GM10248 (cell line): ENCODE data around the gene PRKCA.

ENCODE experiments used
- CTCF ChIA-PET: fragments of 300-600 bp; sonication (Branson Sonifier 250); formaldehyde crosslinking; extraction: SDS; loops from one replicate; lab custom pipeline; 2021; ENCODE audit warnings: antibody characterized with exemption; lab: Yijun Ruan, JAX
- POLR2A ChIA-PET: fragments of 350-650 bp; sonication (Branson Sonifier 250); formaldehyde crosslinking; extraction: SDS; loops from one replicate; lab custom pipeline; 2020; ENCODE audit warnings: antibody characterized with exemption; lab: Yijun Ruan, JAX
- DNase-seq: peaks from one replicate; pipeline ENCODE4 v3.0.0; 2012; ENCODE audit errors: extremely low spot score
- TF ChIP-seq, protein P1 (sequence below): IDR thresholded peaks from 2 replicates; pipeline ENCODE4 v1.5.1; 2012; ENCODE audit warnings: mild to moderate bottlenecking, low read depth; ENCODE audit errors: extremely low read depth, missing control alignments, control extremely low read depth

Gene PRKCA

DNA sequence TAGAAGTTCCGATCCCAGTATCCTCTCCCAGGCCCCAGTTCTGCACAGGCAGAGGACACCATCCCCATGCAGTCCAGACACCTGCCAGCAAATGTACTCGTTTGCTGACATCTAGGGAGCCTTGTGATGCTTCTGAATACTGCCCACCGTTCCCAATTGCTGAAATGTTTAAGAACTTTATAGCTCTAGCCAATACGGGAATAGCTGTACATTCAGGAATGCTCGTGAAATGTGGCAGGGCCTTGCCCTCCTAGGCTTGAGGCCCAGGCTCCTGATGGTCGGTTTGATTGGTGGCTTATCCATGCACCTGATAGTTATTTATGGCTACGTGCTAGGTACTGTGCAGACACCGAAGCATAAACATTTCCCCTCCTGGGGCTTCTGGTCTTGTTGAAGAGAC lies 255.5 kb downstream of the PRKCA start:
- ChIA-PET CTCF (interaction anchor here (0.8 to 2.4 kb wide), 2 partner anchors 9 kb away, joined by 3 to 11 read pairs; no protein-coding TSS in a partner anchor), POLR2A (no interaction called here)
- TF ChIP-seq, protein P1, sequence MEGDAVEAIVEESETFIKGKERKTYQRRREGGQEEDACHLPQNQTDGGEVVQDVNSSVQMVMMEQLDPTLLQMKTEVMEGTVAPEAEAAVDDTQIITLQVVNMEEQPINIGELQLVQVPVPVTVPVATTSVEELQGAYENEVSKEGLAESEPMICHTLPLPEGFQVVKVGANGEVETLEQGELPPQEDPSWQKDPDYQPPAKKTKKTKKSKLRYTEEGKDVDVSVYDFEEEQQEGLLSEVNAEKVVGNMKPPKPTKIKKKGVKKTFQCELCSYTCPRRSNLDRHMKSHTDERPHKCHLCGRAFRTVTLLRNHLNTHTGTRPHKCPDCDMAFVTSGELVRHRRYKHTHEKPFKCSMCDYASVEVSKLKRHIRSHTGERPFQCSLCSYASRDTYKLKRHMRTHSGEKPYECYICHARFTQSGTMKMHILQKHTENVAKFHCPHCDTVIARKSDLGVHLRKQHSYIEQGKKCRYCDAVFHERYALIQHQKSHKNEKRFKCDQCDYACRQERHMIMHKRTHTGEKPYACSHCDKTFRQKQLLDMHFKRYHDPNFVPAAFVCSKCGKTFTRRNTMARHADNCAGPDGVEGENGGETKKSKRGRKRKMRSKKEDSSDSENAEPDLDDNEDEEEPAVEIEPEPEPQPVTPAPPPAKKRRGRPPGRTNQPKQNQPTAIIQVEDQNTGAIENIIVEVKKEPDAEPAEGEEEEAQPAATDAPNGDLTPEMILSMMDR, result no peak
- no peak for DNase-seq

DNA sequence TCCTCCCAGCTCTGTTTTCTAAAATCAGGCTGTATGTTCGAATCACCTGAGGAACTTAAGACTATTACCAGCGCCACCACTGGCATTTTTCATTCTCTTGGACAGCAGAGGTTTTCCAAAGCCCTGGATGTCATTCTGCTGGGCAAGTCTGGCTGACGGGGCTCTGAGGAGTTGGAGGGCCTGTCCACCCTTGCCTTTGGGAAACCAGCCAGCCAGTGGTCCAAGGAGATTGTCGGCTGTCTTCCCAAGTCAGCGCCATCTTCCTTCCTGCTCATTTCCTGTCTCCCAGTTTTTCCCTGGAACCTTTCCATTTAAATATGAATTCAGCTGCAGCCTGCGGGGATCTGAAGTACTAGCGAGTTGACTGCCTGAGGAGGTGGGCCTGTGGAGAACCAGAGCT lies 258.3 kb downstream of the PRKCA start:
- CTCF ChIA-PET, result interaction anchor here (0.6 kb wide), 1 partner anchor 263 kb away, joined by 3 read pairs; no protein-coding TSS in a partner anchor
- TF ChIP-seq, protein P1, result no peak
- POLR2A ChIA-PET, result no interaction called here
- no peak for DNase-seq

DNA sequence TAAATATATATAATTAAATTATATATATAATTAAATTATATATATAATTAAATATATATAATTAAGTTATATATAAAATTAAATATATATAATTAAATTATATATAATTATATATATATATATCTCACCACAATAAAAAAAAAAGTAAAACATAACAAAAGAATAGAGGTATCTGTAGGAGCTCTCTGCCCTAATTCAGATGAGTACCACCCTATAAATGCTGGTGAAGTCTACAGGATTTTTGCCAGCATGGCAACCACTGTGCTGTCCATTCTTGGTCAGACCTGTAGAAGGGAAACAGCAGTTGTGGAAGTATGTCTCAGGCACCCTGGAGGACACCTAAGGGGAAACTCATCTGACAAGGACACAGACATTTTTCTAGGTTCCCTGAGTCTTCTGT lies 259.7 kb downstream of the PRKCA start:
- TF ChIP-seq, protein P1, result no peak
- POLR2A ChIA-PET, result no interaction called here
- CTCF ChIA-PET, result no interaction called here
- no peak for DNase-seq

GRCh38 chr17:66564992-66565465 lies 262.6 kb downstream of the PRKCA start:
- ChIA-PET CTCF (no interaction called here), POLR2A (no interaction called here)
- no peak for DNase-seq
- TF ChIP-seq, protein P1, result no peak

- TF ChIP-seq, protein P1, result peak; percentile 83
- ChIA-PET CTCF (interaction anchor here (0.6 to 2.0 kb wide), 39 partner anchors 8 to 376 kb away, joined by 3 to 13 read pairs (median 4); partner anchors contain the start of gene CEP112), POLR2A (no interaction called here)
- peak; percentile 71 for DNase-seq
Measured at GRCh38 chr17:66567234-66568170, 265.1 kb downstream of the PRKCA start.

GRCh38 chr17:66569572-66569971 lies 267.2 kb downstream of the PRKCA start:
- CTCF ChIA-PET, result interaction anchor here (3.0 kb wide), 1 partner anchor 10 kb away, joined by 10 read pairs; no protein-coding TSS in a partner anchor

More at GRCh38 chr17:66569572-66569971, 267.2 kb downstream of the PRKCA start:
- no peak for DNase-seq
- TF ChIP-seq, protein P1, result no peak
- POLR2A ChIA-PET, result no interaction called here
